ENCODE results near the gene GNAZ. TPM values are rescaled to one million over a fixed set of nuclear protein-coding genes. Genes with fewer than 3 reads are reported as not detected.

GNAZ gene
- total RNA-seq, 1 donor from 2014 or later, result 2.9 TPM

DNA sequence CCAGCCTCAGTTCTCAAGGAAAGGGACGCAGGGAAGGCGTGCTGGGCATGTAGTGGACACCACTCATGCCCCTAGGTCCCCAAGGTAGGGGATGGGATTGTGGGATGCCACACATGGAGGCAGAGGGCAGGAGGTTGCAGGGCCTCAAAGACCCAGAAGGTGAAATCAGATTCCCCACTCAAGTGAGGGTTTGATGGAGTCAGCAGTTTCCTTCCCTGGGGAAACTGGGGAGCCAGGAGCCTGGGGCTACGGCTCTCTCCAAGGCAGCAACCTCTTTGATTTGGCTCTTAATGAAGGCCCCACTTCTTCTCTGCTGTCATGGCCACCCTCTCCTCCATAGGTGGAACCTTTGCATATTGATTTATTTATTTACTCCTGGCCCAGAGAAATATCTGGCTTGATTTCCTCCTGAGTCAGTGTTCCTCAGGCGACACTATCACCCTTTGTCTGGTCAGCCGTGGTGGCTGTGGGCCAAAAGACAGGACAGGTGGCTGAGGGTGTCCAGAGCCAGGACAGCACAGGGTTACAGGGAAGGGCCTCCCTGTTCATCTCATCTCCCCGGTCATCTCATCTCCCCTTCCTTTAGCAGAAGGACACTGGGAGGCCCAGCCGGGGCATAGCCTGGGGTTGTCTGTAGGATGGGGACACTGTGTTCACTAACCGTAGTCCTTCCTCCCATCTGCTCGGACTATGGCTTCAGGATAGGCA lies 9.6 kb downstream of the GNAZ start:
- DNase-seq, result no peak
- intact Hi-C loops (cut with micrococcal nuclease), result no loop called here
- Histone ChIP-seq H3K36me3 (no peaks in the 10 kb centered on the region), H3K4me3 (no peak overlapping the region), H3K27me3 (ENCODE audit: low read depth) (no peaks in the 10 kb centered on the region), H3K9me3 (replicated peaks) (no peaks in the 10 kb centered on the region), H3K27ac (replicated peaks) (no peak overlapping the region), H3K4me1 (peaks cover 9% of the 10 kb centered on the region)
- TF ChIP-seq, protein P1, sequence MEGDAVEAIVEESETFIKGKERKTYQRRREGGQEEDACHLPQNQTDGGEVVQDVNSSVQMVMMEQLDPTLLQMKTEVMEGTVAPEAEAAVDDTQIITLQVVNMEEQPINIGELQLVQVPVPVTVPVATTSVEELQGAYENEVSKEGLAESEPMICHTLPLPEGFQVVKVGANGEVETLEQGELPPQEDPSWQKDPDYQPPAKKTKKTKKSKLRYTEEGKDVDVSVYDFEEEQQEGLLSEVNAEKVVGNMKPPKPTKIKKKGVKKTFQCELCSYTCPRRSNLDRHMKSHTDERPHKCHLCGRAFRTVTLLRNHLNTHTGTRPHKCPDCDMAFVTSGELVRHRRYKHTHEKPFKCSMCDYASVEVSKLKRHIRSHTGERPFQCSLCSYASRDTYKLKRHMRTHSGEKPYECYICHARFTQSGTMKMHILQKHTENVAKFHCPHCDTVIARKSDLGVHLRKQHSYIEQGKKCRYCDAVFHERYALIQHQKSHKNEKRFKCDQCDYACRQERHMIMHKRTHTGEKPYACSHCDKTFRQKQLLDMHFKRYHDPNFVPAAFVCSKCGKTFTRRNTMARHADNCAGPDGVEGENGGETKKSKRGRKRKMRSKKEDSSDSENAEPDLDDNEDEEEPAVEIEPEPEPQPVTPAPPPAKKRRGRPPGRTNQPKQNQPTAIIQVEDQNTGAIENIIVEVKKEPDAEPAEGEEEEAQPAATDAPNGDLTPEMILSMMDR (IDR thresholded peaks at IDR 0.05; ENCODE audit: borderline replicate concordance), result no peak

DNA sequence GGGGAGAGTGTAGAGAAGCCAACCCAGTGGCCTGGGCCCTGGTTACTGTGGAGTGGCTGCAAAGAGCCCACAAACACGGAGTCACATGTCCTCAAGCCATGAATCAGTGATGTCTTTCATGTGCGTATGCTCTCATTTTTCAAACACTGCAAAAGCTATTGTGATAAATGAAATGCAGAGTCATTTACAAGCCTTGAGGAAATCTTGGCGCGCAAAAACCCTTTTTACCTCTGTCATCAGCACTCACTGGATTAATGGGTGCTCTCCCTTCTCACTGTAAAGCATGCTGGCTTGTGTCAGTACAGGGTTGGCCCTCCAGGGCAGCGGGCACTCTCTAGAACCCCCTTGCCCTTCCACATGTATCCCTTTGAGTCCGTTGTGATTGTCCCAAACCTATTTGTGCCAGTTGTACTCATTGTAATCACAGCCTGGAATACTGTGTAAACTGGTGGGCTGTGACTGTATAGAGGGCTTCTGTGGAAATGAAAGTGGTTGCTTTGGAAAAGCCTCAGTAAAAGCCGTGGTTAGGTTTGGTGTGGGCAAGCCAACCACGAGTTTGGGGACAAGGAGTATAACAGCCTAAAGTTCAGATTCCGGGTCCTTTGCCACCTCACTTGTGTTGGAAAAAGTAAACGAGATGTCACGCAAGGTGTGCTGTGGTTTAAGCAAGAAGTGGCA lies 10.4 kb downstream of the GNAZ start:
- H3K27ac ChIP-seq (replicated peaks), result no peak overlapping the region
- no peaks in the 10 kb centered on the region for H3K36me3 ChIP-seq
- TF ChIP-seq, protein P1 (IDR thresholded peaks at IDR 0.05; ENCODE audit: borderline replicate concordance), result no peak
- peaks cover 9% of the 10 kb centered on the region for H3K4me1 ChIP-seq
- no peak overlapping the region for H3K4me3 ChIP-seq
- no peaks in the 10 kb centered on the region for H3K9me3 ChIP-seq (replicated peaks)
- intact Hi-C loops (cut with micrococcal nuclease), result no loop called here
- DNase-seq, result no peak
- no peaks in the 10 kb centered on the region for H3K27me3 ChIP-seq (ENCODE audit: low read depth)

DNA sequence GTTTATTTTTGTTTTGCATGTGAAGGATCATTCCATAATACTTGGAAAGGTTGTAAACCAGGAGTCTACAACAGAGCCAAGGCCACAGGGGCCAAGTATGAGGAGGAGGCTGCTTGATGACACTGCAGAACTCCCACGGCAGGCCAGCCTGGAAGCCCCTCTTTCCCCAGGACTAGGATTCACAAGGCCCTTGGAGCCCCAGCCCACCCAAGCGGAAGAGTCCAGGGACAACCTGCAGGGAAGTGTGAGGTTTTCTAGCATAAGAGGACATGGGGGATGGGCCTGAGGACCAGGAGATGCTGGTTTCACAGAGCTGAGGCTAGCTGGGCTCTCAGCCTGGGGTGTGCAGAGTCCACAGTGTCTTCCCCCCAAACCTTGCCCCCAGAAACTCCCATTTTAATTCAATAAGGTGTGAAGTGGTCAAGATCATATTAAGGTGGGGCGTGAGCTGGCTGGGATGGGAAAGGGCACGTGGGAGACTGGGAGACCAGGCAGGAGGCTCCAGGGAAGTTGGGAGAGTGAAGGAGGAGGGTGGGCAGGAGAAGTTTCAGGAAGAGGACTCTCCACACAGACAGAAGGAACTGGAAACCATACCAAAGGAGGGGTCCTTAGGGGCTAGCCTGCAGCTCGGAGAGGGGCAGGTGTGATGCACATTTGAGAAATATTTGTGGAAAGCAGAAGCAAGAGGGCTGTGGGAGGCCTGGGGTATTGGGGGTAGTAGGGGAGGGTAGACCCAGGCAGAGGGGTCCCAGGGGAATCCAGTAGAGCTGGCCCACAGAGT lies 12.4 kb downstream of the GNAZ start:
- intact Hi-C loops (cut with micrococcal nuclease), result no loop called here
- Histone ChIP-seq H3K27me3 (ENCODE audit: low read depth) (no peaks in the 10 kb centered on the region), H3K27ac (replicated peaks) (no peak overlapping the region), H3K9me3 (replicated peaks) (no peaks in the 10 kb centered on the region), H3K4me3 (no peak overlapping the region), H3K36me3 (no peaks in the 10 kb centered on the region), H3K4me1 (peaks cover 3% of the 10 kb centered on the region)
- TF ChIP-seq, protein P1 (IDR thresholded peaks at IDR 0.05; ENCODE audit: borderline replicate concordance), result no peak
- DNase-seq, result no peak

DNA sequence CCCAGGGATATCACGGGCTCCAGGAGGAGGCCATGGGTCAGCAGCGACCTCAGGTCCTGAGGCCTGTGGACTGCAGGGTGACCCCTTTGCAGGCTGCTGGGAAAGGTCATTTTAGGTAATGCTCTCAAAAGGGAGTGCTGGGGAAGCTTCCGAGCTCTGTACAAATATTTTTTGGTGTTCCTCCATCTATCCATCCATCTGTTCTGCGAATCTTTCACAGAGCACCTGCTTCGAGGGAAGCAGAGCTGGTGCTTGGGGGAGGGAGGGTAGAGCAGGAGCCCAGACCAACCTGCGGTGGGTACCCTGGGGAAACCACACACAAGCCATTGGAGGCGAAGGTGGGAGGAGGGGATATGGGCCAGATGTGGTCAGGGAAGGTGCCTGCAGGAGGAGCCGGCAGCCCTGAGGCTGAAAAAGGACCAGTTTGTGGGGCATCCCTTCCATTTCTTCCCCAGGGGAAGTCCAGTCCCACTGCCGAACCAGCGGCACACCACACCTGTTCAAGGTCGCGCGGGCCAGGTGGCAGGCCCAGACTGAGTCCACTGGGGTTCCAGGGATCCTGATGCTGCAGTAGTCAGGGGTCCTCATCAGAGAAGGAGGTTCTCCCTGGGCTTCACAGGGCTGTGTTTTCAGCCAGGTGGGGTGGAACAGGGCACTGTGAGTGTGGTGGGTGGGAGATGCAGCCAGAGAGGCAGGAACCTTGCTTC lies 13.1 kb downstream of the GNAZ start:
- Histone ChIP-seq H3K4me1 (no peaks in the 10 kb centered on the region), H3K36me3 (no peaks in the 10 kb centered on the region), H3K27ac (replicated peaks) (no peak overlapping the region), H3K27me3 (ENCODE audit: low read depth) (no peaks in the 10 kb centered on the region), H3K9me3 (replicated peaks) (no peaks in the 10 kb centered on the region), H3K4me3 (no peak overlapping the region)
- intact Hi-C loops (cut with micrococcal nuclease), result no loop called here
- TF ChIP-seq, protein P1 (IDR thresholded peaks at IDR 0.05; ENCODE audit: borderline replicate concordance), result no peak
- no peak for DNase-seq
